NK-92 treated with Interleukin-12 subunit alpha and Interleukin-12 subunit beta, amount 100 ng/mL, for 24 hours (cell line): Measurements from ENCODE around the gene GIPC3.
"Not testable (repeated sequence)": the region's sequence is repeated elsewhere in the genome, so short reads cannot be mapped to it uniquely, and the experiment has no call there.

ENCODE experiments used
- DNase-seq: peaks from one replicate; lab custom pipeline; 2025; lab: John Stamatoyannopoulos, UW

GIPC3 gene

DNA sequence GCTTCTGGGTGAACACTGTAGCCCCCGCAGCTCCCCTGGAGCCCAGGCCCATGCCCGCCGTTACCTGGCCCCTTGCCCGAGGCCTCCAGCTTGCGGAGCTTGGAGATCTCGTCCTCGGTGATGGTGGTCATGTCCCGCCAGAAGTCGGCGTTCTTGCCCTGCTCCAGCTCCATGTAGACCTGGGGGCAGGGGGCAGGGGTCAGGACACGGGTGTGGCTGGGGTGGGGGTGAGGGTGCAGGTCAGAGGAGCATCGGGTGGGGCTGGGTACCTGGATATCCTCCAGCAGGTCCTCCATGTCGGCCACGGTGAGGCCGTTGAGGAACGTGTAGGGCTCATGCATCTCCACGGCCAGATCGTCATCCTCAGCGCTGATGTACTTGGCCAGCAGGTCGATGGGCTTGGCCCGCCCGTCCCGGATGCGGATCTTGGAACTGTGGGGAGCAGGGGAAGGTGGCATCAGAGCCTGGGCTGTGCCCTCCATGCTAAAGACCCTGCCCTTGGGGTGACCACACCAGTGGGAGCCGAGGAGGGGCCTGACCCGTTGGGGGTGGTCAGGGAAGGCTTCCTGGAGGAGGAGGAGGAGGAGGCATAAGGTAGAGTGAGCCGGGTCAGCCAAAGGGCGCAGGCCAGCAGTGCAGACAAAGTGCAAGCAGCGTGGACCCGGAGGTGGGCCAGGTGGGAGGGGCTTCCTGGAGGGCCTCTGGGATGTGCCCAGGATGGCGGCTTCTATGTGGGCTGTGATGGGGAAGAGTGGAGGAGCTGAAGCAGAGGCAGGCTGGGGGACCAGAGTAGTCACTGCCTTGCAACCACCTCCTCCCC is 33.7 kb downstream of the GIPC3 start:
- no peak for DNase-seq

DNA sequence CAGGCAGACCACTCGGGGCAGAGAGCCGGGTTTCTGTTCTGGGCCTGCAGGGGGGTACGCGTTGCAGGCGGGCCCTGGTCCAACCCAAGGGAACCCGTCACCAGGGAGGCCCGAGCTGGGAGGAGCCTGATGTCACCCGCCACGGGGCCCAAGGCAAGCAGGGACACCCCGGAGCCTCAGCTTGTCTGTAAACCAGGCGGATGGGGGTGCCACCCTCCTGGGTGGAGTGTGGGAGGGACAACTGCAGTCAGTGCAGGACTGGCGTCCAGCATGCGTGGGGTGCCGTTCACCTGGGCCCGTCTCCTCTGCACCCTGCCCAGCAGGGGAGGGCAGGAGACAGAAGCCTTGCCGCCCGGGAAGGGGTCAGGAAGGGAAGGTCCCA is 34.3 kb downstream of the GIPC3 start:
- DNase-seq: no peak

DNA sequence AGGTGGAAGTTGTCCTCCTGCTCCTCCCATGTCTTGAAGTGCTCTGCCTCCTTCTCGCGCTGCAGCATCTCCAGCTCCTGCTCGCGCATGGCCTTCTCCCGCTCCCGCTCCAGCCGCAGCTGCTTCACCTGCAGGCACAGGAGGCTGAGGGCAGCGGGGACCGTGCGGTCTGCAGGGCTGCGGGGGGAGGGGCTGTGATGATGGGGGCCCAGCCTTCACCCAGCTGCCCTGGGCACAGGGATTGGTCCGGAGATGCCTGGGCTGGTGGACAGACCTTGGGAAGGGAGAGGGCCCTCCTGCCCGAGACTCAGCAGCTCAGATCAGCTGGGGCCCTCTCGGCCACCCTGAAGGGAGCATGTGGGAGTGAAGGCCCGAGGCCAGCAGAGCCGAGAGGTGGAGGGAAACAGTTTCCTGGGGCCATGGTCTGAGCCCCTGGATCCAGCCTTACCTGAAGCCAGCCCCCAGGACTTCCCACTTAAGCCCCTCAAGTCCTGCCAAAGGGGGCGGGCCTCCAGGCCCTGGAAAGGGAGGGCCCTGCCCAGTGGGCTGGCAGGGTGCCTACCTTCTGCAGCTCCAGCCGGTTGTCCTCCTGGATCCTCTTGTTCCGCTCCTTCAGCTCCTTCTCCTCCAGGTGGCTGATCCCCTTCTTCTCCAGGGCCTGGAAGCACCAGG is 35.0 kb downstream of the GIPC3 start:
- no peak for DNase-seq

DNA sequence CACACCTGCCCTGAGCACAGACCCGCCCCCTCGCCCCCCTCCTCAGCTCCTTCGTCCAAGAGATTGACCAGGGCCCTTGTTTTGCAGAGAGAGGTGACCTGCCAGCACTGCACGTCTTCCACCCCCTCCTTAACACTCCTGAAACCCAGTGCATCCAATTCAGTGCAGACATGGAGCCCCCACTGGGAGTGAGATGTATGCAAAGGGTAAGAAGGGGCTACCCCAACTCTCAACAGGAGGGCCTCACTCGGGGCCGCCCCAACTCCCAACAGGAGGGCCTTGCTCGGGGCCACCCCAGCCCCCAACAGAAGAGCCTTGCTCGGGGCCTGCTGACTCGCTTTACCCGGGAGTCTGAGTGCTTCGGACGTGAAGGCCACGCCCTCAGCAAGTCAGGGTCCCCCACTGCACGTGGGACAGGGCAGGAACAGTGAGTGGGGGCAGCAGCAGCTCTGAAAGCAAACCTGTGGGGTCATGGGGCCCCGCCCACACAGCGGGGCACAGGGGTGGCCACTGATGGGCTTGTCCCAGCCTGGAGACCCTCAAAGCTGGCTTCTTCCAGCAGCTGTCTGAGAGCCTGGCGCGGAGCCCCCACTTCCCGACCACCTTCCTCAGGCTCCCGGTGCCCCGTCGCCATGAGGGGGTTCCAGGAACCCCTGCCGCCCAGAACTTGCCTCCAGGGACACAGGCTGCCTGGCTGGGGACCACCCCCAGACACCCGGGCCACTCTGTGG is 35.7 kb downstream of the GIPC3 start:
- DNase-seq: no peak

DNA sequence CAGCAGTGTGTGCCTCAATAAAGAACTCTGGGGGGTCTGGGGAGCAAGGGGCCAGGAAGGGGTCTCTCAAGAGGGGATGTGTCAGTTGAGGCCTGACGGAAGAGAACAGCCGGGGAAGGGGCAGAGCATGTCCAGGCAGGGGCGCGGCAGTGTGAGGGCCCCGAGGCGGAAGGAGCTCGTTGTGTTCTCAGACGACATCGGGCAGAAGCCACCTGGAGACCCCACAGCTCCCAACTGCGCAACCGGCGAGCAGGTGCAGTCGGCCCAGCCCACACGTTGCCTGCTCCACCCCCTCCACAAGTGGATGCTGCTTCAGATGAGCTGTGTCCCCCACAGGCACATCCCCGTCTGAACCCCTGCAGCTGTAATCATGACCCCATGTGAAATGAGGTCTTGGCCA is 36.4 kb downstream of the GIPC3 start:
- no peak for DNase-seq

DNA sequence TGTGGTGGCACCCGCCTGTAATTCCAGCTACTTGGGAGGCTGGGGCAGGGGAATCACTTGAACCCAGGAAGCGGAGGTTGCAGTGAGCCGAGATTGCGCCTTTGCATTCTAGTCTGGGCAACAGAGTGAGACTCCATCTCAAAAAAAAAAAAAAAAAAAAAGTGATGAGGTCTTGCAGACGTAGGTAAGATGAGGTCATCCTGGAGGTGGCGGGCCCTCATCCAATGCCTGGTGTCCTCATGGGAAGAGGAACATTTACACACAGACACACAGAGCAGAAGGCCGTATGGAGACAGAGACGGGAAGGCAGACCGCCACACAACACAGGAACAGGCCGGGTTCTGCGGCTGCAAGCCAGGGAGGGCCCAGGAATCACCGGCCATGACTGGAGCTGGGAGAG is 36.9 kb downstream of the GIPC3 start:
- DNase-seq: no peak

DNA sequence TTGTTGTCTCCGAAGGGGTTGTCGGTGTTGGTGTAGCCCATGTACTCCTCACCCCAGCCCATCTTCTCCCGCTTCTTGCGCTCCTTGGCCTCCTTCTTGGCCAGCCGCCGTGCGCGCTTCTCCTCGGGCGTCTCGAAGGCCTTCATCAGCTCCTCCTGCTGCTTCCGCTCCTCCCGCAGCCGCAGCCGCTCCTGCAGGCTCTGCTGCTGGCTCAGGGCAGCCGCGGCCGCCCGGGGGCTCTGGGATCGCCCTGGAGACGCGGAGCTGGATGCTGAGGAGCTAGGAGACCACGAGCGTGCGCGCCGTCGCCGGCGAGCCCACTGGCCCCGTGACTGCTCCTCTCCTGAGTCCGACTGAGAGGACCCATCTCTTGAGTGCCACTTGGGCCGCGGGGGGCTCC is 38.4 kb downstream of the GIPC3 start:
- no peak for DNase-seq

DNA sequence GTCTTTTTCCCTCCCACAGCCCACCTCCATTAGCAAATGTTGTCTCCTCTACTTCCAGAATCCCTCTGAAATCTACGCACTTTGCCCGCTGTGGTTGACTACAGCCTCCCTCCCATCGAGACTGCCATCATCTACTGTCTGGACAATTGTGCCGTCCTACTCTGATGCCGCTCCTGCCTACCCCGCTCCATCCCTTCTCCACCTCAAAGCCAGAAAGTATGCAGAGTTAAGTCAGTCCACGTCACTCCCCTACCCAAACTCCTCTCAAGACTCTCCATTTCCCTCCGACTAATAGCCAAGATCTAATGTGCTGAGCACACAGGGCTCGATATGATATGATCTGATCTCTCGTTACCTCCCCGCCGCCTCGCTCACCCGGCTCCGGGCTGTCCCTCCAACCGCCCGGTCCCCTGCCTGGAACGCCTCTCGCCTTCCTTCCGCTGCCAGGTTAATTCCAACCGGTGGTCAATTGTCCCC is 40.8 kb downstream of the GIPC3 start:
- no peak for DNase-seq

DNA sequence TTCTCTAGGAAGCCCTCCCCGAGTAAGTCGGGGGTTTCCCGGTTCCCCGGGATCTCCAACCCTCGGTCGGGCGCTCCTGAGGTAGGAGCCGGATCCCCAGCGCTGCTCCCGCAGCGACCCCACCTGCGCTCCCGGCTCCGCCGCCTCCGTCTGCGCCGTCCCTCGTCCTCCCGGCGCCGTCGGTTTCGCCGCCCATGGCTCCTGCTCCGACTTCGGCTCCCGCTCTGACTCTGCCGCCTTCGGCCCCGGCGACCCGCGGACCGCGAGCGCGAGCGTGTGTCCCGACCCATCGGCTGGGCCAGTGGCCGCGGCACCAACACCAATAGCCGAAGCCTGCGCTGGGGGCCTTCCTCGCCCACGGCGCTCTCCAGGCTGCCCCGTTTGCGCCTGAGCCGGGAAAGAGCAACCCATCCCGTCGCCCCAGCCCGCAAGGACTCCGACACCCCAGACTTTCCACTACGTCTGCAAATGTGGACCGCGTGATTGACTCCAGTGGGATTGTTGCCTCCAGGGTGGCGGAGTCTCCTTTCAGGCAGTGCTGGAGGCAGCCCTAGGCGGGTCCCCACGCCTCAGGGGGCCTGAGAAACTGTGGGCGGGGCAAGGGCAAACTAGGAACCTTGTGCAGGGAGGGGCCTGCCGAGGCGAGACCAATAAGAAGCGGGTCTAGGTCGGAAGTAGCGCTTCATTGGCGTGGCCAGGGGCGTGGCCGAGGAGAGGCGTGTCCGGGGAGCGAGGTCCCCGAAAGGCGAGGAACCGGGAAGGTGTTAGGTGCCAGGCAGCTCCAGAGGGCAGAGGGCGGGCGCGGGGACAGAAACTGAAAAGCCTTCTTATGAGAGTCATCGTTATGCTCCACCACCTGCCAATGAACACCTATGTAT is 41.4 kb downstream of the GIPC3 start, which contains the start of gene CACTIN:
TSS of gene CACTIN (minus strand) at position 318 of the 878 bp plus-strand sequence. CDS start at position 290, 28 bp downstream.
- peak; percentile 97 for DNase-seq

DNA sequence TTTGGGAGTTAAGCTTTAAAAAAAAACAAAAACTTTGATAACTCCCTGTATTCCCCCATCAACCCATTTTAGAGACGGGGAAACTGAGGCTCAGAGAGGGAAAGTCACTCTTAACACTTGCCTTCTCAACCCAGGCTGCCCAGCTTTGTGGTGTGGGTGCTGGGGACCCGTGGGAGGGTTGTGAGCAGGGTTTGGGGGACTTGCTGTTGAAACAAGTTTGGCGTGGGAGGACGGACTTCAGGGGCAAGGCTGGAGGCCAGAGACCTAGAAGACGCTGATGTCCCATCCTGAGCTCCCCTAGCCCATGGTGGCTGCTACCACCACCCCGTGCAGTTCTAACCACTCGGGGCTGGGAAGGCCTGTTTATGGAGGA is 42.1 kb downstream of the GIPC3 start:
- no peak for DNase-seq

DNA sequence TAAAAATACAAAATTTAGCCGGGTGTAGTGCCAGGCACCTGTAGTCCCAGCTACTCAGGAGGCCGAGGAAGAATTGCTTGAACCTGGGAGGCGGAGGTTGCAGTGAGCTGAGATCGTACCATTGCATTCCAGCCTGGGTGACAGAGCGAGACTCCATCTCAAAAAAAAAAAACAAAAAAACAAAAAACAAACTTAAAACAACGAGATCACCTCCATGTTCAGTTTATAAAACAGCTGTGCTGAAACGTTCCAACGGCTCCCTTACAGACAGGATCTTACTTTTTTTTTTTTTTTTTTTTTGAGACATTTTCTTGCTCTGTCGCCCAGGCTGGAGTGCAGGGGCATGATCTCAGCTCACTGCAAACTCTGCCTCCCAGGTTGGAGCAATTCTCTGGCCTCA is 43.5 kb downstream of the GIPC3 start:
- DNase-seq: not testable (repeated sequence)

DNA sequence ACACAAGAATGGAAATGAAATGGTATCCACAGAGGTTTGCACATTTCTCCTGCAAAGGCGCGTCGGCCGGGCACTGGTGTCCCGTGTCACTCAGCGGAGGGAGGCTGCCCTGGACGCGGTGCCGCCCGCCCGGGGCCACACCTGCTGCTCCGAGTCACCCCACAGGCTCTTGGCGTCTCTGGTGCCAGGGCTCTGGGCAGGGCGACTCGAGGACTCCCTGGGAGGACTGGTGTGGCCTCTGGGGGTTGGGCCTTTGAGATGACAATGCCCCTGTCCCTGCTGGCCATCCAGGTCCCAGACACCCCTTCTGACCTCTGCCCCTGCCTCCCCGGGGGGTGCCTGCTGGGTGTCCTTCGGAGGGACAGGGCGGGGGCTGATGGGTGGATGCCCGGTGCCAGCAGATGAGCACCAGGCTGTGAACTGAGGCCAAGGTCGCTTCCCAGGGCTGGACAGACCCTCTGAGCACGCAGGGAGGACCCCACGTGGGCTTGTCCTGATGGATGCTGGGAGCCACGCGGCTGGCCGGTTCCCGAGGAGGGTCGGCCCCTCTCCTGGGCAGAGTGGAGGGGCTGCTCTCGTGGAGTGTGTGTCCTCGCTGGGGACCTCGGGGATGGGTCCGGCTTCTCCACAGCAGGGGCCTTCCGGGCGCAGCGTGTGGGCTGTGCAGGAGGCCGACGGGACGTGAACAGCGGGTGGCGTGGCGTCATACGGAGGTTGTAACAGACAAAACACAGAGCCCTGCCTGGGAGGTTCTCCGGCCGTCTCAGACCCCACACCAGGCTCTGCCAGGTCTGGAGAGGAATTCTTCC is 46.0 kb downstream of the GIPC3 start:
- no peak for DNase-seq

DNA sequence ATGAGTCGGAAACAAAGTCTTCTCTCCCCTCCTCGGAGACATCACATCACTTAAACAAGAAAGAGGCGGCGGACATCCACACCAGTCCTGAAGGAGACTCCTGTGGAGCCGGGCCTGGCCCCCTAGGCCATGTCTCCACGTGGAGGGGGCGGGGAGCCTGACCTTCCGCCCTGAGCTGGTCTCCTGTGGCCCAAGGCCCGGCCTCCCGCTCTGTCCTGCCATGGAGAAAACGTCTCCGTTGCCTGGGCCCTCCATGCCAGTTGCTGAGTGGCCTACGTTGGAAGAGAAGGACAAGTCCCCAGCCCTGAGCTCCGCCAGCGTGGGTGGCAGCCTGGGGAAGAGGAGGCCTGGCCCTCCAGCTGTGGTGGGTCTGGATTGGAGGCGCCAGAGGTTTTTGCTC is 46.8 kb downstream of the GIPC3 start:
- DNase-seq: no peak

DNA sequence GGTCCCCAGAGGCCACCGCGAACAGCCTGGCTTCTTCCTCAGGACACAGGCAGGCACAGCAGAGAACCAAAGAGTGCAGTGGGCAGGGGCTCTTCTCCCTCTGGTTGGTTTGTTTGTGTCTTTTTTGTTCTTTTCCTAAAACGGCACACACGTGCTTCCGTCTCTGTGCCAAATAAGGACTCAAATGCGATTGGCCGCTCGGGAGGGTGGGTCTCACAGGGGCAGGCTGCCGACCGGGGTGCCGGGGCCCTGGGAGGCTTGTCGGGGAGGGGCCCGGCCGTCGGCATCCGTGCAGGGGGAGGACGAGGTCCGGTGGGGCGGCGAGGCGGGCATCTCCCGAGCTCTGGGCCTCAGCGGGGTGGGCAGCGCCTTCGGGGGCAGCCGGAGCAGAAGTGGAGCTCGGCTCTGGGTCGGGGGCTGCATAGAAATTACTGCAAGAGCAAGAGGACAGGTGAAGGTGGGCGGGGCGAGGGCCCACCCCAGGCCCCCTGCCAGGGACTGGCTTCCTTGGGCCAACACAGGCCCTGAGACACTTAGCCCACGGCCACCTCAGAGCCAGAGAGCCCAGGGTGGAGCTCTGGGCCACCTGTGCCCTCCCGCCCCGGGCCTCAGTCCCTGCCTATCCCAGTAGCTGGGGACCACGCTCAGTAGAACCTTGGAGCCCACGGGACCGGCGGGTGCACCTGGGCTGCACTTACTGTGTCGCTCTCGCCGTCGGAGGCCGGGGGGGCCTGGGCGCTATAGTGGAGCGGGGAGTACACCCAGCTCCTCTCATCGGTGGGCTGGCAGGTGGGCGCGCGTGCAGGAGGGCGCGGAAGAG is 47.7 kb downstream of the GIPC3 start:
- DNase-seq: no peak

DNA sequence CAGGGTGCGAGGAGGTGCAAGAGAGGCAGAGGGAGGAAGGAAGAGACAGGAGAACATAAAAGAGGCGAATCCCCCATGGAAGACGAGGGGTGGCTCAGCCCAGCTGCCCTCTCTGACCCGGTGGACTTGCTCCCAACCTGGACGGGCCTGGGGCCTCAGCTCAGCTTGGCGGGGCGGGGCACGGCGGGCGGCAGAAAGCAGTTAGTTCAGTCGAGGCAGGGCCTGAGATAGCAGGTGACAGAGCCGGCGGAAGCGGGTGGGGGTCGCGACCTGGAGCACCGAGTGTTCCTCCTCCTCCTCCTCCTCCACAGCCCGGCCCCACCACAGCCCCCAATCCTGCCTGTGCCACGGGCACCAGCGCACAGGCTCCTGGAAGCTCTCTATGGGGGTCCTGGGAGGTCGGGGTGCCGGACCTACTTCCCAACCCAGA is 48.3 kb downstream of the GIPC3 start:
- no peak for DNase-seq

DNA sequence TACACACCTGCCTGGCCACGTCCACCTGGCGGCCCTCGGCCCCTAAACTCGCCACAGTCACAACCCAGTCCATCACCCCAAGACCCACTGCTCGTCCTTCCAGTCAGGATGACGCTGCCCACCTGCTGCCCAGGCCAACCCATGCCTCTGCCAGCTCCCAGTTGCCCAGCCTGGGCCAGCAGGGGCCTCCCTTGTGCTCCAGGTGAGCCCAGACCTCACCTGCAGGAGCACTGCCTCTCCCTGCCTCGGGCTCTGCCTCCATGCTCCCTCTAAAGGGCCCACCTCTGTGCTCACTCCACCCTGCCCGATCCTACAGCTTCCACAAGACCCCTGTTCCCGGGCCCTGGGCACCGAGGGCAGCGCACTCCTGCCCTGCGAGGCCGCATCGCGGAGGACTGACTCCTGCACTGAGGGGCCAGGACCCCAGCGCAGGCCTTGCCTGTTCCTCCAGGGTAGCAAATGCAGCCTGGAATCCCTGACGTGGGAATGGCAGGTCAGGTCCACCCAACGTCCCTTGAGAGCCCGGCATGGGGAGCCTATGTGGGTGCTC is 49.3 kb downstream of the GIPC3 start:
- DNase-seq: no peak

DNA sequence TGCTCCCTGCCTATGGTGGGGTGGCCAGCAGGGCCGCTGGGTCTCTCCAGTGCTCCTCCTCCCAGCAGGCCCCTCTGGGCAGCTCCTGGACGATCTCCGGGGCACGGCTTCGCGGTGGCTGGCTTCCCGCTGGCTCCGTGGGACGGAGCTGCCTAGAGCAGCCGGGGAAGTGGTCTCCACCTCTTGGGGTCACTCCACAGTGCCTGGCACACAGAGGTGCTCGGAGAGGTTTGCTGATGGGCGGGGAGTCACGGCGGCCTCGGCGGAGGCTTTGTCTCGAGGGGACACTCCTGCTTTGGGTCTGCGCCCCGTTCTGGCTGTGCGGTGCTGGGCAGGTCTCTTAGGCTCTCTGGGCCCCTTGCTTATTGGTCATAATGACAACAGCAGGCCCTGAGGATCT is 51.2 kb downstream of the GIPC3 start:
- DNase-seq: no peak

DNA sequence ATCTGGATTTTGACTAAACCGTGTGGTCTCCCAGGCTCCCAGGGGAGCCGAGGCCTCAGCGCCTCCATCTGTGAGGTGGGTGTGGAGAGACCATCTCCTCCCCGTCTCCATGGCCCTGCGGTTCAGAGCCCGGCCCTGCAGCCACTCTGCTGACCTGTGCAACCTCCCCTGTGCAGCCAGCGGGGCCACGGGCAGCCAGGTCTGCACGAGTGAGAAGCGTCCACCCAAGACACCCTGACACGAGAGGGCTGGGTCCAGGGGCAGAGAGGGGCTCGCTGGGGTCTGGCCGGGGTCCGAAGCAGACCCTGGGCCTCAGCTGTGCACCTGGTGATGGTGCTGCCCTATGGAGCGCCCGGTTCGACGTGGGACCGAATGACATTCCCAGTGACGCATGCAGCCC is 51.7 kb downstream of the GIPC3 start:
- no peak for DNase-seq

DNA sequence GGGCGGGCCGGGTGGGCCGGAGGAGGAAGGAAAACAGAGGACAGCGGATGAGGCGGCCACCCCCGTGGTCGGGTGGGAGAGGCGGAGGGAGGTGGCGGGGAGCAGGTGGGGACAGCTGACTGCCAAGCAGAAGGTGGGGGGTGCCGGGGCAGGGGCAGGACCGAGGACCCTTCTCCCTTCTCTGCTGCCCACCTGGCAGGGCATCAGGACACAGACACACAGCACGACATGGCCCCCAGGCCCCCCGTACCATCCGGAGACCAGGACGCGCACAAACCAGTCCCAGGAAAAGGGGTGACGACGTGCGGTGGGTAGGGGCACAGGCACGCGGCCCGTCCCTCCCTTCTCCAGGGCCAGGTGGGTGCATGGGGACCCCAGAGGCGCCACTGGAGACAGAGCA is 52.3 kb downstream of the GIPC3 start:
- DNase-seq: no peak
